ENCODE results near the gene METTL26.
A peak's percentile ranks its signal among the peaks of the same experiment; 100 is the strongest.

Gene METTL26

DNA sequence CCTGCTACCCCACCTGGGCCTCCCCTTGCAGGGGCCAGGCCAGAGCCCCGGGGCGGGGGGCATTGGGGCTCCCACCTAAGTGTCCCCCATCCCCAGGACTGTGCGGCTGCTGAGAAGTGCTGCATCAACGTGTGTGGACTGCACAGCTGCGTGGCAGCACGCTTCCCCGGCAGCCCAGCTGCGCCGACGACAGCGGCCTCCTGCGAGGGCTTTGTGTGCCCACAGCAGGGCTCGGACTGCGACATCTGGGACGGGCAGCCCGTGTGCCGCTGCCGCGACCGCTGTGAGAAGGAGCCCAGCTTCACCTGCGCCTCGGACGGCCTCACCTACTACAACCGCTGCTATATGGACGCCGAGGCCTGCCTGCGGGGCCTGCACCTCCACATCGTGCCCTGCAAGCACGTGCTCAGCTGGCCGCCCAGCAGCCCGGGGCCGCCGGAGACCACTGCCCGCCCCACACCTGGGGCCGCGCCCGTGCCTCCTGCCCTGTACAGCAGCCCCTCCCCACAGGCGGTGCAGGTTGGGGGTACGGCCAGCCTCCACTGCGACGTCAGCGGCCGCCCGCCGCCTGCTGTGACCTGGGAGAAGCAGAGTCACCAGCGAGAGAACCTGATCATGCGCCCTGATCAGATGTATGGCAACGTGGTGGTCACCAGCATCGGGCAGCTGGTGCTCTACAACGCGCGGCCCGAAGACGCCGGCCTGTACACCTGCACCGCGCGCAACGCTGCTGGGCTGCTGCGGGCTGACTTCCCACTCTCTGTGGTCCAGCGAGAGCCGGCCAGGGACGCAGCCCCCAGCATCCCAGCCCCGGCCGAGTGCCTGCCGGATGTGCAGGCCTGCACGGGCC is 3.4 kb downstream of the METTL26 start:
- peaks cover 14% of the 10 kb centered on the region for H3K4me1 ChIP-seq (ENCODE audit: control insufficient read depth, insufficient read depth, low read length)
- H3K9ac ChIP-seq (ENCODE audit: low read length) = no peak overlapping the region
- peaks cover 12% of the 10 kb centered on the region for H3K36me3 ChIP-seq (ENCODE audit: control insufficient read depth, insufficient read depth, low read length, severe bottlenecking)
- no peaks in the 10 kb centered on the region for H3K9me3 ChIP-seq (ENCODE audit: control insufficient read depth, low read length)
- no peaks in the 10 kb centered on the region for H3K27me3 ChIP-seq (replicated peaks; ENCODE audit: control insufficient read depth, insufficient read depth, low read length)
- no peak for DNase-seq (ENCODE audit: low read depth)
- H3K4me3 ChIP-seq (ENCODE audit: low read length) = no peak overlapping the region

DNA sequence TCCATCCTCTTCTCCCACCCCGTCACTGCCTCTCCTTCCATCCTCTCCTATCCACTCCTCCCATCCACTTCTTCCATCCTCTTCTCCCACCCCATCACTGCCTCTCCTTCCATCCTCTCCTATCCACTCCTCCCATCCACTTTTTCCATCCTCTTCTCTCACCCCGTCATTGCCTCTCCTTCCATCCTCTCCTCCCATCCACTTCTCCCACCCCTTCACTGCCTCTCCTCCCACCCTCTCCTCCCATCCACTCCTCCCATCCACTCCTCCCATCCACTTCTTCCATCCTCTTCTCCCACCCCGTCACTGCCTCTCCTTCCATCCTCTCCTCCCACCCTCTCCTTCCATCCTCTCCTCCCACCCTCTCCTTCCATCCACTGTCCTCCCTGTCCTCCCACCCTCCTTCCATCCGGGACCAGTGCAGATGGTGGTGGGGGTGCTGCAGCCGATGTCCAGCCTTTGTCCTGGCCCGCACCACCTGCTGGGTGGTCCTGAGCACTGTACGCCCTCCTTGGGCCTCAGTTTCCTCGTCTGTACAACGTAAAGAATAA is 4.2 kb downstream of the METTL26 start:
- H3K27me3 ChIP-seq (replicated peaks; ENCODE audit: control insufficient read depth, insufficient read depth, low read length) = no peaks in the 10 kb centered on the region
- no peaks in the 10 kb centered on the region for H3K9me3 ChIP-seq (ENCODE audit: control insufficient read depth, low read length)
- no peak for DNase-seq (ENCODE audit: low read depth)
- peaks cover 16% of the 10 kb centered on the region for H3K36me3 ChIP-seq (ENCODE audit: control insufficient read depth, insufficient read depth, low read length, severe bottlenecking)
- no peak overlapping the region for H3K9ac ChIP-seq (ENCODE audit: low read length)
- H3K4me1 ChIP-seq (ENCODE audit: control insufficient read depth, insufficient read depth, low read length) = peaks cover 14% of the 10 kb centered on the region
- no peak overlapping the region for H3K4me3 ChIP-seq (ENCODE audit: low read length)

DNA sequence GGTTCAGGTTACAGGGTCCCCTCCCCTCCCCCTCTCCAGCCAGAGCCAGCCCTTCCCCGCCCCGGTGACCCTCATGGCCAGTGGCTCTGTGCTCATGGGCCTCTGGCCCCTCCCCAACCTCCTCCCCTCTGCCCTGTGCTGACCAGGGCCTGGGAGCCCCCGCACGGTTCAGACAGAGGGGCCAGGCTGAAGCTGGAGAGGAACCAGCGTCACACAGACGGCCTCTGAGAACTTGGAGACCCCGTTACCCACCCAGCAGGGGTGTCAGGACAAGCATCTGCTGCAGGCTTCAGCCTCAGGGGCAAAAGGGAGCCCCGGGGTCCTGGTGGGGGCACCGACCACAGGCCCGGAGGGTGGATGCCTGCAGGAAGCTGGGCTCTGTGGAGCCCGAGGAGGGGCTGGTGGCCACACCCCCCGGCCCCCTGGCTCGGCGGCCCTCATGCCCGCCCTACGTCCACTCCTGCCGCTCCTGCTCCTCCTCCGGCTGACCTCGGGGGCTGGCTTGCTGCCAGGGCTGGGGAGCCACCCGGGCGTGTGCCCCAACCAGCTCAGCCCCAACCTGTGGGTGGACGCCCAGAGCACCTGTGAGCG is 5.2 kb downstream of the METTL26 start, which contains the start of gene WFIKKN1:
TSS of gene WFIKKN1 (plus strand) at position 171 of the 591 bp plus-strand sequence. CDS start at position 440, 269 bp downstream.
- H3K4me1 ChIP-seq (ENCODE audit: control insufficient read depth, insufficient read depth, low read length) = peaks cover 22% of the 10 kb centered on the region
- peak within 1 kb of the TSS; percentile 29 for H3K9ac ChIP-seq (ENCODE audit: low read length)
- no peaks in the 10 kb centered on the region for H3K9me3 ChIP-seq (ENCODE audit: control insufficient read depth, low read length)
- peaks cover 16% of the 10 kb centered on the region for H3K36me3 ChIP-seq (ENCODE audit: control insufficient read depth, insufficient read depth, low read length, severe bottlenecking)
- H3K27me3 ChIP-seq (replicated peaks; ENCODE audit: control insufficient read depth, insufficient read depth, low read length) = no peaks in the 10 kb centered on the region
- no peak for DNase-seq (ENCODE audit: low read depth)
- H3K4me3 ChIP-seq (ENCODE audit: low read length) = no peak within 1 kb of the TSS

DNA sequence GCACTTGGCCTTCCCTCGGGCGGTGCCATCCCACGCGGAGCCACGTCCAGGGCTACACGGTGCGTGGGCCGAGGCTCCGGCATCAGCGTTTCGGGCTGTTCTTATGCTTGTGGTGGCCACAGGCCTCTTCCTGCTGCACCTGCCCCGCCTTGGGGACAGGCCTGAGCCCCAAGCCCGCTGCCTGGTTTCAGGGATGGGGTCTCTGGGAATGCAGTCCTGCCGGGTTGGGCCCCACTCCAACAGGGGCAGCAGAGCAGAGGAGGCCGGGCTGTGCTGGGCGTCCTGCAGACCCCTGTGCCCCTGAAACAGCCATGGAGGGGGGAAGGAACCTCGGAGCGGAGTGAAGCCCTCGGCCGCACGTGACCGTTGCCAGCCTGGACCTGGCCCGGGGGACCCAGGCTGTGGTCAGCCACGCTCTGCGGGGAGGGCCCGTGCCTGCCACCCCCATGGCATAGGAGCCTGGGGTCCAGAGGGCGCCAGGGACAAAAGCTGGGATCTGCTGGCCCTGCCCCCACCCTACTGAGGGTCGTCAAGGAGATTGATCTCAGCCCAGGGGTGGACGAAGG is 5.8 kb downstream of the METTL26 start:
- Histone ChIP-seq H3K4me3 (ENCODE audit: low read length) (no peak overlapping the region), H3K36me3 (ENCODE audit: control insufficient read depth, insufficient read depth, low read length, severe bottlenecking) (peaks cover 16% of the 10 kb centered on the region), H3K9me3 (ENCODE audit: control insufficient read depth, low read length) (no peaks in the 10 kb centered on the region), H3K9ac (ENCODE audit: low read length) (peak overlapping the region; percentile 29), H3K4me1 (ENCODE audit: control insufficient read depth, insufficient read depth, low read length) (peaks cover 22% of the 10 kb centered on the region), H3K27me3 (replicated peaks; ENCODE audit: control insufficient read depth, insufficient read depth, low read length) (no peaks in the 10 kb centered on the region)
- DNase-seq (ENCODE audit: low read depth) = no peak

DNA sequence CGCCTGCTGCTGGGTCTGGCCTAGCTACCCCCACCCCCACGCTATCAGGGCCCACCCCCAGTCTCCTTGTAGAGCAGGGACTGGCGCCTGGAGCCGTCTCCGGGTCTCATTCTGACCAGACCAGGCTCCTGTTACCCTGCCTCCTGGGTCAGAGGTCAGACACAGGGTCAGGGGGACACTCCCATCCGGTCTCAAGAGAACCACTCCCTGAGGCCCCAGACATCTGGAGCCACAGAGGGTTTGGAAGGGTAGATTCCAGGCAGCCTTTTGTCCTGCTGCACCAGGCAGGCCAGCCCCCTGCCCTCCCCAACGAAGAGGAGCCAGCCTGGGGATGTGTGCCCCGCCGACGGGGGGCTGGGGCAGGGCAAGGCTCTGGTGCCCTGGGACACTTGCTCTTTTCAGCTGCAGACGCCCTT is 6.3 kb downstream of the METTL26 start:
- H3K4me1 ChIP-seq (ENCODE audit: control insufficient read depth, insufficient read depth, low read length) = peaks cover 22% of the 10 kb centered on the region
- no peaks in the 10 kb centered on the region for H3K27me3 ChIP-seq (replicated peaks; ENCODE audit: control insufficient read depth, insufficient read depth, low read length)
- DNase-seq (ENCODE audit: low read depth) = no peak
- no peak overlapping the region for H3K4me3 ChIP-seq (ENCODE audit: low read length)
- H3K36me3 ChIP-seq (ENCODE audit: control insufficient read depth, insufficient read depth, low read length, severe bottlenecking) = peaks cover 16% of the 10 kb centered on the region
- H3K9ac ChIP-seq (ENCODE audit: low read length) = peak overlapping the region; percentile 29
- no peaks in the 10 kb centered on the region for H3K9me3 ChIP-seq (ENCODE audit: control insufficient read depth, low read length)

DNA sequence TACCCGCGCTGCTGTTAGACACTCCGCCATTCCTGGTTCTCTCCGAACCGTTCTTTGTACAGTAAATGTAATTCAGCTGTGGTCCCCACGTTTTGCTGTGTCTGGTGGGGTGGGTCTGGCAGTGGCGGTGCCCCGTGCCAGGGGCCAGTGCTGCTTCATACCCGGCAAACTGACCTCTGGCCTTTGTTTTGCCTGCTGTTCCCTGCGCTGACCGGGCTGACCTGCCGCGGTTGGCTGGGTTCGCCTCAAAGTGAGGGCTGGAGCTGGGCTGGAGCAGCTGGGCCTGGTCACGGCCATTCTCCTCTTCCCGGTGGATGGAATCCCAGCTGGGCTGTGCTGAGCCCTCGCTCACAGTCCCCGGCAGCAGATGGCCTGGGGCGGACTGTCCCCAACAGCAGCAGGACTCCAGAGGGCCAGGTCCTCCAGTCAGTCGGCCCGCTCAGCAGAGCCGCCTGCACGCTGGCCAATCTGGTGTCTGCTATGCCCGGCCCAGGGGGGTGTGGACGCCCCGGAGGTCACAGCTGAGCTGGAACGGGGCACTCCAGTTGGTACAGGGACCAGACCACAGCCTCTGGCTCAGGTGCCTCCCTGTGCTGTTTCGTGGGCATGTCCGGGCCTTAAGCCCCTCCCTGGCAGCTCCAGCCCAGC is 6.8 kb downstream of the METTL26 start:
- H3K4me3 ChIP-seq (ENCODE audit: low read length) = no peak overlapping the region
- no peaks in the 10 kb centered on the region for H3K9me3 ChIP-seq (ENCODE audit: control insufficient read depth, low read length)
- DNase-seq (ENCODE audit: low read depth) = no peak
- H3K27me3 ChIP-seq (replicated peaks; ENCODE audit: control insufficient read depth, insufficient read depth, low read length) = no peaks in the 10 kb centered on the region
- peaks cover 16% of the 10 kb centered on the region for H3K36me3 ChIP-seq (ENCODE audit: control insufficient read depth, insufficient read depth, low read length, severe bottlenecking)
- H3K9ac ChIP-seq (ENCODE audit: low read length) = no peak overlapping the region
- H3K4me1 ChIP-seq (ENCODE audit: control insufficient read depth, insufficient read depth, low read length) = peaks cover 22% of the 10 kb centered on the region

DNA sequence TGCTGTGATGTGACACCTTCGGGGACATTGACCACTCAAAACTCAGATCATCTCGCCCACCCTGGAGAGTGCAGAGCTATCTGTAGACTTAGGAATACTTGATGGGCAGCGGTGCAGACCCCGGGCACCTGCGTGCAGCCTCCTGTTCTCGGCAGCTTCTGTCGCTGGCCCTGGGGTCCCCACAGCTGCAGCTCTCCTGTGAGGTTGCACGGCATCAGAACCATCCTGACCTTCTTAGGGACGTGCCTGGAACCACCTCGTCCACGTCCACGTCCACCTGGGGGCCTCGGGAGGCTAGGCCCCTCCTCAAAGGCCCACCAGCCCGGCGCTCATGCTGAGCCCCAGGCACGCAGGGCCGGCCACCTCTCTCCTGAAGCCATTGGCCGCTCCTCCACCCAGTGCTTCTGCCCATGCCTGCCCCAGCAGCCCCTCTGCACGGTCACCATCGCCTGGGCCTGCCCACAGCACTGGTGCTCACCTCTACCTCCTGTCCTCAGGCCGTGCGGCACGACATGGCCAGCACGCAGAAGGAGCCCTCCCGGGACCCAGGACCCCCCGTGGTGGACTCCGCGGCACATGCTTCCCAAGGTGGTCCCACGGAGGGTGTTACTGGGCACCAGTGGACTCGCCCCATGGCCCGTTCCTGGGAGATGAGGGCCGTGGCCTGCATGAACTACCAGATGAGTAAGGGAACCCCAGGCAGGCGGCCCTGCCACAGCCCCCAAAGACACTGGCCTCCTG is 7.6 kb downstream of the METTL26 start:
- no peak overlapping the region for H3K4me3 ChIP-seq (ENCODE audit: low read length)
- no peaks in the 10 kb centered on the region for H3K9me3 ChIP-seq (ENCODE audit: control insufficient read depth, low read length)
- DNase-seq (ENCODE audit: low read depth) = no peak
- peaks cover 22% of the 10 kb centered on the region for H3K4me1 ChIP-seq (ENCODE audit: control insufficient read depth, insufficient read depth, low read length)
- H3K27me3 ChIP-seq (replicated peaks; ENCODE audit: control insufficient read depth, insufficient read depth, low read length) = no peaks in the 10 kb centered on the region
- H3K9ac ChIP-seq (ENCODE audit: low read length) = no peak overlapping the region
- peaks cover 11% of the 10 kb centered on the region for H3K36me3 ChIP-seq (ENCODE audit: control insufficient read depth, insufficient read depth, low read length, severe bottlenecking)

DNA sequence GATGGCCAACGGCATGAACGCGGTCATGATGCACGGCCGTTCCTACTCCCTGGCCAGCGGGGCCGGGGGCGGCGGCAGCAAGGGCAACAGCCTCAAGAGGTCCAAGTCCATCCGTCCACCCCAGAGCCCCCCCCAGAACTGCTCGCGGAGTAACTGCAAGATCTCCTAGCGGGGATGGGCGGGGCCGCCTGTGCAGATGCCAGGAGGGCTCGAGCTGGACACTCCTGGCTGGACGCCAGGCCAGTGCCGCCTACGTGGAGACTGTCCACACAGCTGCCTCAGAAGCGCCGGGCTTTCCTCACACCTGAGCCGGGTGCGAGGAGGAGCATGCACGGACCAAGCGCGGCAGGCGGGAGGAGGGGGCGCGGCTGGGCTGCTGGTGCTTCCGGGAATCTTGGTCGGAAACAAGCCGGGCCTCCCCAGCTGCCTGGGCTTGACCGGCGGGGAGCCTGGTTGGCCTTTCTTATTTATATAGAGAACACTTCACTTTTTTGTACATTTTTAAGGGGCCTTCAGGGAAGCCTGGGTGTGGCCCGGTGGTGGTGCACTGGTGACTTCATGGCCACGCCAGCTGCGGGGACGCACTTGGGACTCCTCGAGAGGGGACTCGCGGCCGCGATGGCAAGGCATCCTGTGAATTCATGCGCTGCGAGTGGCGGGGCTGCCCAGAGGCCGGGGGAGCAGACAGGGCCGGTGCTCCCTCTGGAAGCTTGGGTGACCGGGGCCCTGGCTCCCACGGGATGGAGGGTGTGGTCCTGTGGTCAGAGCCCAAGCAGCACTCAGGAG is 8.5 kb downstream of the METTL26 start:
- DNase-seq (ENCODE audit: low read depth) = no peak

DNA sequence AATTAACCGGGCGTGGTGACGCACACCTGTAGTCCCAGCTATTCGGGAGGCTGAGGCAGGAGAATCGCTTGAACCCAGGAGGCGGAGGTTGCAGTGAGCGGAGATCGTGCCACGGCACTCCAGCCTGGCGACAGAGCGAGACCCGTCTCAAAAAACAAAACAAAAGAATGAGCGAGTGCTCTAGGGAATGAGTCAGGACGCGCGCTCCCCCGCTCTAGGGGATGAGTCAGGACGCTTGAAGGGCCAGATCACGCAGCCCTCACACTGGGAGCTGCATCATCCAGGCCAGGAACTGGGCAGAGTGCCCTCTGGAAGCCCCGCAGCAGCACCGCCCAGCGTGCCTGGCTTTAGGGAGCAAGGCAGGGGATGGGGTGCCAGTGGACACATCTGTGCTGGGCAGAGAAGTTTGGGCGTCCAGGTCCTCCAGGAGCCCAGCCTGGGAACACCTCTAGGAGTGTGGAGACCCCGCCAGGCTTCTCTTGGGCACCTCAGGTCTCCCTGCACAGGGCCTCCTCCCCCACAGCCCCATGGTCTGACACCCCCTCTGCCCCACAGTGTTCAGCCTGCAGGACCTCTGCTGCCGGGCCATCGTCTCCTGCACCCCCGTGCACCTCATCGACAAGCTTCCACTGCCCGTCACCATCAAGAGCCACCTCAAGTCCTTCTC is 9.2 kb downstream of the METTL26 start:
- H3K27me3 ChIP-seq (replicated peaks; ENCODE audit: control insufficient read depth, insufficient read depth, low read length) = no peaks in the 10 kb centered on the region
- H3K9me3 ChIP-seq (ENCODE audit: control insufficient read depth, low read length) = no peaks in the 10 kb centered on the region
- peak overlapping the region; percentile 39 for H3K9ac ChIP-seq (ENCODE audit: low read length)
- H3K4me3 ChIP-seq (ENCODE audit: low read length) = no peak overlapping the region
- peak; percentile 98 for DNase-seq (ENCODE audit: low read depth)
- peaks cover 11% of the 10 kb centered on the region for H3K36me3 ChIP-seq (ENCODE audit: control insufficient read depth, insufficient read depth, low read length, severe bottlenecking)
- H3K4me1 ChIP-seq (ENCODE audit: control insufficient read depth, insufficient read depth, low read length) = peaks cover 27% of the 10 kb centered on the region

More for the DNA sequence above, 8.5 kb downstream of the METTL26 start:
- Histone ChIP-seq H3K4me1 (ENCODE audit: control insufficient read depth, insufficient read depth, low read length) (peaks cover 25% of the 10 kb centered on the region), H3K9ac (ENCODE audit: low read length) (no peak overlapping the region), H3K4me3 (ENCODE audit: low read length) (no peak overlapping the region), H3K27me3 (replicated peaks; ENCODE audit: control insufficient read depth, insufficient read depth, low read length) (no peaks in the 10 kb centered on the region), H3K9me3 (ENCODE audit: control insufficient read depth, low read length) (no peaks in the 10 kb centered on the region), H3K36me3 (ENCODE audit: control insufficient read depth, insufficient read depth, low read length, severe bottlenecking) (peaks cover 11% of the 10 kb centered on the region)

Measured in adipocyte (in vitro differentiated cells).